ACC112 (cell line): ENCODE measurements around the gene PEX6.

Experiments used
- H2AFZ ChIP-seq: fragments of 200-600 bp; sonication (generic); one replicate; pipeline ENCODE4 v1.6.0; 2017; ENCODE audit warnings: antibody characterized with exemption, low read length; ENCODE audit not compliant: unreplicated experiment
- H3K27ac ChIP-seq: fragments of 200-600 bp; sonication (generic); 2 replicates; pipeline ENCODE4 v1.5.1; 2014; ENCODE audit warnings: low read depth, mild to moderate bottlenecking, antibody characterized with exemption, low read length, moderate library complexity
- H3K27me3 ChIP-seq: fragments of 200-600 bp; sonication (generic); 2 replicates; pipeline ENCODE4 v1.6.1; 2014; ENCODE audit warnings: mild to moderate bottlenecking, antibody characterized with exemption, low read length, moderate library complexity, mixed read lengths; ENCODE audit not compliant: insufficient read depth
- H3K36me3 ChIP-seq: fragments of 200-600 bp; sonication (generic); 2 replicates; pipeline ENCODE4 v1.6.1; 2016; ENCODE audit warnings: mild to moderate bottlenecking, antibody characterized with exemption, low read length, moderate library complexity, mixed read lengths; ENCODE audit not compliant: insufficient read depth
- H3K4me1 ChIP-seq: fragments of 200-600 bp; sonication (generic); one replicate; pipeline ENCODE4 v1.6.1; 2016; ENCODE audit warnings: low read length, mixed read lengths; ENCODE audit not compliant: insufficient read depth, unreplicated experiment, control insufficient read depth
- H3K4me3 ChIP-seq: fragments of 200-600 bp; sonication (generic); 2 replicates; pipeline ENCODE4 v1.5.1; 2014; ENCODE audit warnings: mild to moderate bottlenecking, low read depth, low read length
- H3K79me2 ChIP-seq: fragments of 200-600 bp; sonication (generic); one replicate; pipeline ENCODE4 v1.6.0; 2016; ENCODE audit warnings: low read length; ENCODE audit not compliant: control insufficient read depth, unreplicated experiment, insufficient read depth

Gene PEX6

GRCh38 chr6:42978839-42979522 is at the start of gene PEX6:
TSS of gene PEX6 (minus strand) at chr6:42979181. CDS start at chr6:42979150, 31 bp downstream.
- Histone ChIP-seq H3K27me3 (no peaks in the 10 kb centered on the region), H2AFZ (peak within 1 kb of the TSS; percentile 78), H3K4me1 (peaks cover 14% of the 10 kb centered on the region), H3K36me3 (no peaks in the 10 kb centered on the region), H3K4me3 (peak within 1 kb of the TSS; percentile 83), H3K27ac (peak within 1 kb of the TSS; percentile 38), H3K79me2 (peaks cover 17% of the 10 kb centered on the region)

- peaks cover 4% of the 10 kb centered on the region for H3K4me1 ChIP-seq
- H2AFZ ChIP-seq = no peak overlapping the region
- H3K4me3 ChIP-seq = no peak overlapping the region
- H3K79me2 ChIP-seq = peaks cover 32% of the 10 kb centered on the region
- H3K27me3 ChIP-seq = no peaks in the 10 kb centered on the region
- H3K27ac ChIP-seq = no peak overlapping the region
- H3K36me3 ChIP-seq = peaks cover 25% of the 10 kb centered on the region
These were observed 47.4 kb upstream of the PEX6 start for GRCh38 chr6:43026365-43026764.

GRCh38 chr6:43024436-43024835 is 45.5 kb upstream of the PEX6 start:
- no peak overlapping the region for H2AFZ ChIP-seq
- H3K4me3 ChIP-seq = no peak overlapping the region
- no peak overlapping the region for H3K27ac ChIP-seq
- peaks cover 10% of the 10 kb centered on the region for H3K4me1 ChIP-seq
- H3K36me3 ChIP-seq = peaks cover 23% of the 10 kb centered on the region
- no peaks in the 10 kb centered on the region for H3K27me3 ChIP-seq
- H3K79me2 ChIP-seq = peaks cover 32% of the 10 kb centered on the region

GRCh38 chr6:43021270-43022047 is 42.5 kb upstream of the PEX6 start, which contains the start of gene RRP36:
TSS of gene RRP36 (plus strand) at chr6:43021623. CDS start at chr6:43021655, 32 bp downstream.
- Histone ChIP-seq H2AFZ (peak within 1 kb of the TSS; percentile 40), H3K79me2 (peaks cover 46% of the 10 kb centered on the region), H3K27me3 (no peaks in the 10 kb centered on the region), H3K27ac (peak within 1 kb of the TSS; percentile 75), H3K36me3 (peaks cover 8% of the 10 kb centered on the region; the same call in 1 of the 2 replicates), H3K4me3 (peak within 1 kb of the TSS; percentile 100), H3K4me1 (peaks cover 13% of the 10 kb centered on the region)

- H3K4me1 ChIP-seq = peaks cover 19% of the 10 kb centered on the region
- no peaks in the 10 kb centered on the region for H3K27me3 ChIP-seq
- H3K36me3 ChIP-seq = peaks cover 8% of the 10 kb centered on the region; the same call in 1 of the 2 replicates
- peak overlapping the region; percentile 100 for H3K4me3 ChIP-seq
- no peak overlapping the region for H2AFZ ChIP-seq
- H3K27ac ChIP-seq = peak overlapping the region; percentile 75
- H3K79me2 ChIP-seq = peaks cover 52% of the 10 kb centered on the region
These were observed 41.9 kb upstream of the PEX6 start for GRCh38 chr6:43020847-43021246.

- H3K27me3 ChIP-seq = no peaks in the 10 kb centered on the region
- H3K4me1 ChIP-seq = peaks cover 24% of the 10 kb centered on the region
- no peak overlapping the region for H2AFZ ChIP-seq
- peak overlapping the region; percentile 1; the same call in 1 of the 2 replicates for H3K27ac ChIP-seq
- H3K79me2 ChIP-seq = peaks cover 58% of the 10 kb centered on the region
- peaks cover 8% of the 10 kb centered on the region; the same call in 1 of the 2 replicates for H3K36me3 ChIP-seq
- no peak overlapping the region for H3K4me3 ChIP-seq
These were observed 41.2 kb upstream of the PEX6 start for GRCh38 chr6:43020052-43020705.

- Histone ChIP-seq H3K4me1 (peaks cover 24% of the 10 kb centered on the region), H3K36me3 (no peaks in the 10 kb centered on the region; the same call in 1 of the 2 replicates), H2AFZ (no peak overlapping the region), H3K27me3 (no peaks in the 10 kb centered on the region), H3K79me2 (peaks cover 59% of the 10 kb centered on the region), H3K4me3 (no peak overlapping the region), H3K27ac (no peak overlapping the region)
These were observed 40.2 kb upstream of the PEX6 start for GRCh38 chr6:43019152-43019551.

- H2AFZ ChIP-seq = no peak overlapping the region
- H3K27ac ChIP-seq = no peak overlapping the region
- H3K79me2 ChIP-seq = peaks cover 55% of the 10 kb centered on the region
- H3K36me3 ChIP-seq = no peaks in the 10 kb centered on the region; the same call in 1 of the 2 replicates
- peaks cover 29% of the 10 kb centered on the region for H3K4me1 ChIP-seq
- no peaks in the 10 kb centered on the region for H3K27me3 ChIP-seq
- H3K4me3 ChIP-seq = no peak overlapping the region
These were observed 38.0 kb upstream of the PEX6 start for GRCh38 chr6:43016943-43017334.

GRCh38 chr6:43016176-43016942 is 37.4 kb upstream of the PEX6 start:
- no peak overlapping the region for H3K27ac ChIP-seq

GRCh38 chr6:43014434-43014909 is 35.5 kb upstream of the PEX6 start:
- Histone ChIP-seq H3K79me2 (peaks cover 53% of the 10 kb centered on the region), H3K36me3 (peaks cover 2% of the 10 kb centered on the region; the same call in 1 of the 2 replicates)

More at GRCh38 chr6:43016176-43016942, 37.4 kb upstream of the PEX6 start:
- Histone ChIP-seq H3K36me3 (no peaks in the 10 kb centered on the region; the same call in 1 of the 2 replicates), H2AFZ (no peak overlapping the region), H3K4me3 (no peak overlapping the region), H3K27me3 (no peaks in the 10 kb centered on the region), H3K79me2 (peaks cover 53% of the 10 kb centered on the region), H3K4me1 (peaks cover 34% of the 10 kb centered on the region)

More at GRCh38 chr6:43014434-43014909, 35.5 kb upstream of the PEX6 start:
- Histone ChIP-seq H3K4me1 (peaks cover 28% of the 10 kb centered on the region), H3K4me3 (peak overlapping the region; percentile 89), H3K27me3 (no peaks in the 10 kb centered on the region), H2AFZ (peak overlapping the region; percentile 23), H3K27ac (peak overlapping the region; percentile 64)
